ENCODE data around the gene RRP8.

RRP8 gene

GRCh38 chr11:6599449-6599848 lies 4.0 kb downstream of the RRP8 start:
- DNase-seq, result no peak

- no peak for DNase-seq
Measured at GRCh38 chr11:6598555-6598954, 4.9 kb downstream of the RRP8 start.

GRCh38 chr11:6596239-6596877 lies 7.1 kb downstream of the RRP8 start:
- no peak for DNase-seq

GRCh38 chr11:6594142-6594768 lies 9.2 kb downstream of the RRP8 start:
- DNase-seq, result no peak

GRCh38 chr11:6588018-6588417 lies 15.4 kb downstream of the RRP8 start:
- no peak for DNase-seq

GRCh38 chr11:6587360-6587953 lies 16.0 kb downstream of the RRP8 start:
- no peak for DNase-seq

- no peak for DNase-seq
Measured at GRCh38 chr11:6586434-6587359, 16.7 kb downstream of the RRP8 start.

GRCh38 chr11:6584528-6584927 lies 18.9 kb downstream of the RRP8 start:
- DNase-seq, result no peak

- no peak for DNase-seq
Measured at GRCh38 chr11:6583584-6583983, 19.8 kb downstream of the RRP8 start.

- no peak for DNase-seq
Measured at GRCh38 chr11:6579681-6580080, 23.7 kb downstream of the RRP8 start.

- no peak for DNase-seq
Measured at GRCh38 chr11:6578134-6578533, 25.3 kb downstream of the RRP8 start.

GRCh38 chr11:6576471-6577373 lies 26.7 kb downstream of the RRP8 start:
- no peak for DNase-seq

- DNase-seq, result no peak
Measured at GRCh38 chr11:6574816-6575715, 28.4 kb downstream of the RRP8 start.

GRCh38 chr11:6572215-6572614 lies 31.2 kb downstream of the RRP8 start:
- DNase-seq, result no peak

- no peak for DNase-seq
Measured at GRCh38 chr11:6571434-6572008, 31.9 kb downstream of the RRP8 start.

- no peak for DNase-seq
Measured at GRCh38 chr11:6570691-6571427, 32.6 kb downstream of the RRP8 start.

GRCh38 chr11:6569706-6570105 lies 33.7 kb downstream of the RRP8 start:
- DNase-seq, result no peak

GRCh38 chr11:6568191-6568918 lies 35.1 kb downstream of the RRP8 start:
- no peak for DNase-seq

GRCh38 chr11:6567371-6567745 lies 36.1 kb downstream of the RRP8 start:
- no peak for DNase-seq
